Measurements from ENCODE around the gene ECHDC3.

ECHDC3 gene

DNA sequence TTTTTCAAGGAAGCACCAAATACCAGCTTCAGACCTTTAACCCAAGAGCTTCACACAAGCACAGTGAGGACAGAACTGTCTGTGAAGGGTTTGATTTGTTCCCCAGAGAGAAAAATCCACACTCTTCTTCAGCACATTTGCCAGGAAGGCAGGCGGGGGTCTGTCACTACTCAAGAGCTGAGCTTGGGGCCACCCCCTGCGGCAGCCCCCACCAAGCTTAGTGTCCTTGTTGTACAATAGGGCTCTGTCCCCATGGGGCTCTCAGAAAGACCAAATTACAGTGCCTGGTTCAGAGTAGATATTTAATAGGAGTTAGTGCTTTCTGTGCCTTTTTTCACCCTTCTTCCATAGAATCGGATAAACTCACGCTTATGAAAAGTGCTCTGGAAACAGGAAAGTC, 12.4 kb downstream of the ECHDC3 start:
- DNase-seq: no peak

DNA sequence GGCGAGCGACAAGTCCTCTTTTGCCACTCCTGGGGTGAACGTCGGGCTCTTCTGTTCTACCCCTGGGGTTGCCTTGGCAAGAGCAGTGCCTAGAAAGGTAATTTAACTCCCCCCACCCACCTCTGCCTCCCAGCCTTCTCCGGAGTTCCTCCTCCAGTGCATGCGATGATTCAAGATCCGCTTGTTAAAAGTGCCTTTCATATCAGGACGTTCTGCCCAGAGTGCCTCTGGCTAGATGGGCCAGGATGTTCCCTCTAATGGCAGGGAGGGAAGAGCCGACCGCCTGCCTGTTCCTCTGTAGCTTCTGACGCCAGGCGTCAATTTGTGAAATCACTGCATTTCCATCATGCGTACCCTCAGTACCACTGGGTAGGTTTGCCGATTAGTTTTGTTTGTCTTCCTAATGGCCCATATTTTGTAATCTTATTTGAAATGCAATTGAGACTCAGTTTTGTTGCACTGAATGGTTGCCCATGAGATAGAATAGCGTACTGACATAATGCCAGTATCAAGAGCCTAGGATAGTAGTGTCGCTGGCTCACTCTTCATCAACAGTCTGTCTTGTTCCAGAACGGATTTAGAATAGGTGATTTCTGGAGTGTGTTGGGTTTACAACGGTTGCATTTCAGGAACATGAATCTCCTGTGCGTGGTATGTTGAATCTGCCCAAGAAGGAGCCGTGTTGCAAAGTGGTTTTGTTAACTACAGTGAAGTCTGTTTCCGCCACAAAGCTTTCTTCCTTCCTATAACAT, 13.5 kb downstream of the ECHDC3 start:
- DNase-seq: no peak

DNA sequence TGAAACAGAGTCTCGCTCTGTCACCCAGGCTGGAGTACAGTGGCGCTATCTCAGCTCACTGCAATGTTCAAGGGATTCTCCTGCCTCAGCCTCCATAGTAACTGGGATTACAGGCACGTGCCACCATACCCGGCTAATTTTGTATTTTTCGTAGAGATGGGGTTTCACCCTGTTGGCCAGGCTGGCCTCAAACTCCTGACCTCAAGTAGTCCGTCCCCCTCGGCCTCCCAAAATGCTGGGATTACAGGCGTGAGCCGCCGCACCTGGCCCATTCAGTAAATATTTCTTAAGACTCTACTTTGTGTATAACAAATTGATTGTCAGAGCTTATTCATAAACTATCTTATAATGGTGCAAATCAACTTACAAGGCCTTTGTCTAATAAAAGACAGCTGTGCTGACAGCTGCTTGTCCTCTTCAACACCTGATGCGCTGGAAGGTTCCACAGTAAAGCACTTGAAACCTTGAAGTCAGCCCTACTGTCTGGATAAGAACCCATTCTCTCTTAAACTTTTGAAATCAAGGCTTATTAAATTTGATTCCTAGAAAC, 14.7 kb downstream of the ECHDC3 start:
- no peak for DNase-seq

DNA sequence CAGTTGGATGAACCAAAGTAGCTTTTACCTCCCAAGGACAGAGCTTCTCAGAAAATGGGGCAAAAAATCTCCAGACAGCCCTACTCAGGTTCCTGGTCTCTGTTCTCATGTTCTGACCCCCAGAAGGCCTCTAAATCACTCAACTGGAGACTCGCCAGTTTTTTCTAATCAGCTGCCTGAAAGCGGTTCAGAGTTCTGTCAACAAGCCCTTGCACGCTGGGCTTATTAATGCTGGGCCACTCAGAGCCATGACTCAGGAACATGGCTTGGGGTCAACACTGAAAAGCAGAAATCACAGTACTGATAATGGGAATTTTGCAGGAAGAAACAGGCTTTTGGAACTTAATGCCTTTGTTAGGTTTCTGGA, 15.3 kb downstream of the ECHDC3 start:
- no peak for DNase-seq

DNA sequence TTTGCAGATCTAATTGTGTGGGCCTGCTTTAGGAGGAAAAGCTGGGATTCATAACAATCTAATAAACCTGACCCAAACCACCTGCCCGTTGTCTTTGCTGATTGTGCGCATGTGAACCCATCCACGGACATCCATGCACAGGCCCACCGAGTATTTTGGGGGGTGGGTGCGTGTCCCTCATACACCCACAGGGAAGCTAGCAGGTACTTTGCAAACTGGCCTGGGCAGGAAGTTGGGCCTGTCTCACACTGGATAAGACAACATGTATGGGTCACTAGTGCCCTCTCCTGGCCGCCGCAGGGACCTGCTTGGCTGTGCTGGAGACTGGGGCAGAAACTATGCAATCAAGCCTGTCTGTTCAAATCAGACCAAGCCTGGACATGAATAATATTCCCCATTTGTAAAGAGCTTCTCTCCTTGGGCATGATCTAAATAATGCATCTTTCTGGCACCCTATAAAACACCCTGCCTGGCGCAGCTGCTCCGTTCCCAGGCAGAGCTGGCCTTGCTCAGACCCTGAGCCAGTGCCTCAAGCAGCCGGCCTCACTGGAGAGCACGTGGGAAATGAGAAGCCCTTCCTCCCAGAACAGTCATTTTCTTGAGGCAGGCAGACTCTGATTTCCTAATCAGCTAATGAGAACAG, 15.8 kb downstream of the ECHDC3 start:
- DNase-seq: peak; percentile 92

DNA sequence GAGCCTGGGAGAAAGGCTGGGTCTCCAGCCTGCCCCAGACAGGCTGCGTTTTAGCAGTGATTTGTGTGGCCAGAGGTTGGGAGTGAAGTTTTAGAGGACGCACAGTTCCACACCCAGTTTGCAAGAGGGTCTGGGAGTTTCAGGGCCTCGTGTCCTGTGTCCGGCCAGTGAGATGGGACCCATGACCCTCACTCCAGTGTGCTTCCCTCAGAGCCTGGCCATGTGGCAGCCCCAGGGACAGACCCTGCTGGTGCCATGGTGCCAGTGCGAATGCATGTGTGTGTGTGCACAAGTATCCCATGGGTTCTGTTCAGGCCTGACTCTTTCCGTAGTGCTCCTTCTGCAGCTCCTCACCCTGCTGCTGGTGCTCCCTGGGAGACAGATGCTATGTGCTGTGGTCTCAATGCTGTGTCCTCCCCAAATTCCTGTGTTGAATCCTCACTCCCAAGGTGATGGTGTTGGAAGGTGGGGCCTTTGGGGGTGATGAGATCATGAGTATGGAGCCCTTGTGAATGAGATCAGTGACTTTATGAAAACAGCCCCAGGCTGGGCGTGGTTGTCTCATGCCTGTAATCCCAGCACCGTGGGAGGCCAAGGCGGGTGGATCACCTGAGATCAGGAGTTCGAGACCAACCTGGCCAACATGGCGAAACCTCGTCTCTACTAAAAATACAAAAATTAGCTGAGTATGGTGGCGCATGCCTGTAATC, 16.5 kb downstream of the ECHDC3 start:
- no peak for DNase-seq

DNA sequence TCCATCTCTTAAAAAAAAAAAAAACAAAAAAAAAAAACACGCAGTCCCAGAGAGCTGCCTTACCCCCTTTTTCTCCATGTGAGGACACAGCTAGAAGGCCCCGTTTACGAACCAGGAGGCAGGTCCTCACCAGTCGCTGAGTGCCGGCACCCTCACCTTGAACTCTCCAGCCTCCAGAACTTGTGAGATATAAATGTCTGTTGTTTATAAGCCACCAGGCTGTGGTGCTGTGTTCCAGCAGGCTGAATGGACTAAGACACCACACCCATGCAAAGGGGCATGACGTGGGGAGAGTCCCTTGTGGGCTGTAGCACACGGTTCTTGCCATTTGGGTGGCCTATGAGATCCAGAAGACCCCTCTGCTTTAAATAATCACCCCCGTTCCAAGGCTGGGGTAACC, 17.2 kb downstream of the ECHDC3 start:
- DNase-seq: no peak

DNA sequence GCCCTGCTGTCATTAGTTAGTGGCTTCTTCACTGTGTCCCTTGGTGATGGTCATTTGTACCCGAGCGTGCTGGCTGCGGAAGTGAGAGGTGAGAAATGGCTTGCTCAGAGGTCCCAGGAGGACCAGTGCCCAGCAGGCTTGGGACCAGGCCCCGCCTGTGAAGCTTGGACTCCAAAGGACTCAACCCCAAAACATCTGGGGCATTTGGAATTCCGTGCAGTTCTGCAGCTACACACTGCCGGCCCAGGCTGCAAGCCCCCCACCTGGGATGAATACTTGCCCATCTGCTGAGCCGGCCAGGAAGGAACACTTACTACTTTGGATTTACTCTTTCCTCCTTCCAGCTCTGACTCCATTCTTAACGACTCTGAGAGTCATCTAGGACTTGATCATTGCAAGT, 18.0 kb downstream of the ECHDC3 start:
- no peak for DNase-seq

DNA sequence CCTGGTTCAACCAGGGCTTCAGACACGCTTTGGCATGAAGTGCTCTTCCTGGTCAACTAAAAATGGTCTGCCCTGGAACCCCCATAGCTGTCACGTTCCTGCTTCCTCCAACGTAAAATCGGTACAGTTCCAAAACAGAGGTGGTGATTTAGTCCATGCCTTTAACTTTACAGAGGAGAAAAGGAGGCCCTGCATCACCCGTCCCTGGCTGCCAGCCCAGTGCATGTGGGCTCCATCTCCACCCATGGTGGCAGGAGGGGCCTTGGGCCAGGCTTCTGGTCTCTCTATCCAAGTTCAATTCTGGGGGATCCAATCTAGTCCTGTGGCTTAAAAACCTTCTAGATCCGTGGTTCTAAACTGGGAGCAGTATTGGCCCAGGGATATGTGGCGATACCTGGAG, 18.7 kb downstream of the ECHDC3 start:
- DNase-seq: no peak

DNA sequence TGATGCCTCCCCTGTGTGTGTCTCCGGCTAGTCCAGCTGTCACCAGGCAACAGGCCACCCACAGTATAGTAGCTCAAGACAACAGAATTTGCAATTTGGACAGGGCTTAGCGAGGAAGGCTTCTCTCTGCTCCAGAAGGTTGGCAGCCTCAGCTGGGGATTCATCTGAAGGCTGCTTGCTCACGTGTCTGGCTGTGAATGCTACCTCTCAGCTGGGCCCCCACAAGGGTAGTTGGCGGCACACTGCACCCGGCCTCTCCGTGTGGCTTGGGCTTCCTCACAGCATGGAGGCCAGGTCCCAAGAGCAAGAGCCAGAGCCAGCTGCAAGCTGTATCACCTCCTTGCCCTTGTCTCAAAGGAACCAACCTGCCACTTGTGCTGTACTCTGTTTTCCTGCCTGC, 19.2 kb downstream of the ECHDC3 start:
- no peak for DNase-seq

DNA sequence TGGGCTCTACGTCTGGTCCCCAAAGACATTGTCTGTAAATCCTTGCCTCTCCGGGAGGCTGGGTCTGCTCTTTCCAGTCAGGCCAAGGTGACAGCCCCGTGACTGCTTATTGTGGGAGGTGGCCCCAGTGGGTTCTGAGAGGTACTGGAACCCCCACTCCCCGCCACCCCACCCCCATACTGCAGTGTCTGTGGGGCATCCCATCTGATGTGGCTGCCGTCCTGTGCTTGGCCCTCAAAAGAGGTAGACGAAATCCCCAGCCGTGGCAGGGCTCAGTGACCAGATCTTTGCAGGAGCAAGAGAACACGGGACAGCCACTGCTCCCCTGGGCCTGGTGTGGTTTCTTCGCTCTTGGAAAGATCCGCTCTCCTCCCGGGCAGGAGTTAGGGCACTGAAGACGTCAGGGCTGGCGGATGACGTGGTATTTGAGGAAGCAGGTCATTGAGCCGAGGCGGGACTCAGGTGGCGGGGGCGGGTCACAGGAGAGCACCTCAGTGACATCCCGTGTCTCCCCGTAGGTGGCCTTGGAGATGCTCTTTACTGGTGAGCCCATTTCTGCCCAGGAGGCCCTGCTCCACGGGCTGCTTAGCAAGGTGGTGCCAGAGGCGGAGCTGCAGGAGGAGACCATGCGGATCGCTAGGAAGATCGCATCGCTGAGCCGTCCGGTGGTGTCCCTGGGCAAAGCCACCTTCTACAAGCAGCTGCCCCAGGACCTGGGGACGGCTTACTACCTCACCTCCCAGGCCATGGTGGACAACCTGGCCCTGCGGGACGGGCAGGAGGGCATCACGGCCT, 20.7 kb downstream of the ECHDC3 start:
- DNase-seq: no peak

DNA sequence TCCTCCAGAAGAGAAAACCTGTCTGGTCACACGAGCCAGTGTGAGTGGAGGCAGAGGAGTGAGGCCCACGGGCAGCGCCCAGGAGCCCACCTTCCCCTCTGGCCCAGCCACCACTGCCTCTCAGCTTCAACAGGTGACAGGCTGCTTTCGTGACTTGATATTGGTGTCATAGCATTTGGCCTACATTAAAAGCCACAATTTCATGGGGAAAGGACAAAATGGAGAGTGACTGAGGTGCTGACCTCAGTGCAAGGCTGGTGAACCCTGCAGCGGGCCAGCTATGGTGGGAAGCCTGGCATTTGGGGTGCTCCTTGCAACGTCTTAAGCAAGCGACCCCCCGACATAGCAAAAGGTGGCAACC, 21.3 kb downstream of the ECHDC3 start:
- DNase-seq: no peak

DNA sequence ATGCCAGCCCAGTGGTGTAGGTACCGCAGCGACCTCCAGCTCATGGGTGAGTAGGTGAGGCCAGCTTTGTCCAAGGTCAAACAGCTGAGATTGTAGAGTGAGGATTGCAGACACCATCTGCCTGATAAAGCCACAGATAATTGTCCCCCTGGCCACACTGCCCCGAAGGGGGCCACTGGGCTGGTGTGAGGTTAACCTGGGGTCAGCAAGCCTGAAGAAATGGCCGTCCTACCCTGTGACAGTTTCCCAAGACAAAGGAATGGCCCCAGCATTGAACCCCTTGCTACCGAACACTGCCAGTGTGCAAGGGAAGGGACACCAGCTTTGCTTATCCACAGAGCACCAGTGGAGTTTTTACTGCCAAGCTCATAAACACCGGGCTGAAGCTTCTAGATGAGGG, 23.0 kb downstream of the ECHDC3 start:
- DNase-seq: no peak

DNA sequence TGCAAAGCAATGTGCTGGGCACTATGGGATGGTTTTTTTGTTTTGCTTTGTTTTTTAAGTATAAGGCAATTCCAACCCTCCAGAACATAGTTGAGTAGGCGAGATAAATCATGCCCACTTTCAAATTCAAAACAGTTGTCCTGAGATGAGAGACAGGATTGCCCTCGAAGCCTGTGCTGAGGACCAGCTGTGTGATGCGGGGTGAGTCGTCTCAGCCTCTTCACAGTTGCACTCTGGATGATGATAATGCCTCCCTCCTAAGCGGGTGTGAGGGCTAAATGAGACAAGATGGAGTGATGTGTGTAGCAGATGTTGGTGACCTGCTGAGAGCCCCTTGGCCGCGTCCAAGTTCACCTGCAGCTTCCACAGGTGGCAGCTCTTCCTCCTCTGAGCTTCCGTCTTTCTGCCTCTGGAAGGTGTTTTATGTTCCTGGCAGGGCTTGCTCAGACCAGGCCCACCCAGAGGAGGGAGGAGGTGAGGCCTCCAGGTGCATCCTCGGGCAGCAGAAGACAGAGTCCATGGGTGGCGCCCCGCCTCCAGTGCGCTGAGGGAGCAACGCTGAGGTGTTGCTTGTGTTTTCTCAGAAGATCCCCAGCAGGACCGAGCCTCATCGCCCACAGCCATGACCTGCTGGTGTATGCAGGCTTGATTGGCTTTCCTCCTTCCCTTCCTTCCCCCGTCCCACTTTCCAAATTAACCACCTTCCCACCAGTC, 30.6 kb downstream of the ECHDC3 start:
- no peak for DNase-seq

DNA sequence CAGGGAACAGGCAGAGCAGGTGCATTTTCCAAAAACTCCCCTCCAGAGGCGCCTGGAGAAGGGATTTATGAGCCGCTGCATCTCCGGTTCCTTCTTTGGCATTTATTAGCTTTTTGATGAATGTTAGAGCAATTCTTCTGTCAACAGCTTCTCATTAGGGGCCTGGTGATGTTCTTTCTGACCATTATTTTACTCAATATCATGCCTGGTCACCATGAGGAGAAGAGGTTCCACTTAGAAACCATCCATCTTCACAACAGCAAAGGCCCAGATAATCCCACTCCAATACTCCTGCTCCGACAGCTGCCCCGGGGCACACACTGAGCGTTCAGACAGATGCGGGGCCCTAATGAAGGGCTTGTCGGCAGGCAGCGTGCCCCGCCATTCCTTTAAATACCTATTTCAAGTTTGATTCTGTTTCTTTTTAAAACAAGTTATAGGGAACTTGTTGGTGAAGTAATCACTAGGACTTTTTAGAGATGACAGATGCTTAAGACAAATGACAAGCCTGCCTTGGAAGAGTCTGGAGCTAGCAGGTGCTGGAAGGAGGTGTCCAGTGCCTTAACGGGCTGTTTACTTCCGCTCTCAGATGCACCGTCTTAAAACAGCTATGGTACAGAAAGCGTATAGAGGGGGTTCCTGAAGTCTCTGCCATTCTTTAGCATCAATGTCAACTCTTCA, 31.7 kb downstream of the ECHDC3 start:
- no peak for DNase-seq

DNA sequence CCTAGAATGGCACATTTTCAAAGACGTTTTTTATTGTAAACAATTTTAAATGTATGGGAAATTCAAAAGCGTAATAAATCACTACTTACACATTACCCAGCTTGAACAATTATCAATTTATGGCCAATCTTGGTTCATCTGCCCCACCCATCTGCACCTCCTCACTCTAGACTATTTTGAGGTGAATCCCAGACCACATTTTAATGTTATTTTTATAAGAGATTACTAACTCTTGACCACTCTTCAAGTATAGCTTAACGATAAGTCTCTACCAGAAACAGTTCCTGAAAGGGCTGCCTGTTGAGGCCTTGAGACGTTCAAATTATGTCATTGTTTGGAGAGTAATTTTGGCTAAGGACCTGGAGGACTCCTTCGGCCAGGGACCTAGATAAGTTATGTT, 33.2 kb downstream of the ECHDC3 start:
- DNase-seq: no peak

DNA sequence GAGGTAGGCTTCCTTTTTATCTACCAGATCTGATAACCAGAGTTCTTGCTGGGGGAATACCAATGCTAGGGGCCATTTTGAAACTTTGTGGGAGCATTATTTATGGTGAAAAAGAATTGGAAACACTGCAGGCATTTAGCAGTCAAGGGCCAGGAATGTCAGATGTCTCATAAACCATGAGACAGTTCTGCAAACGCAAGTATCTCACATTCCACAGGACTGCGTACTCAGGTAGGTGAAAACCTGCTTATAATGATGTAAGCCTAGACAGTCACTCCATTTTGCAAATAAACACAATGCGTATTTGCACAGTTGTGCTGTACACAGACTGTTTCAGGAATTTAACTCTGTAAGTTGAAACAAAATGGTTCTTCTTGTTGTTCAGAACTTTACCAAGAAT, 33.9 kb downstream of the ECHDC3 start:
- no peak for DNase-seq

DNA sequence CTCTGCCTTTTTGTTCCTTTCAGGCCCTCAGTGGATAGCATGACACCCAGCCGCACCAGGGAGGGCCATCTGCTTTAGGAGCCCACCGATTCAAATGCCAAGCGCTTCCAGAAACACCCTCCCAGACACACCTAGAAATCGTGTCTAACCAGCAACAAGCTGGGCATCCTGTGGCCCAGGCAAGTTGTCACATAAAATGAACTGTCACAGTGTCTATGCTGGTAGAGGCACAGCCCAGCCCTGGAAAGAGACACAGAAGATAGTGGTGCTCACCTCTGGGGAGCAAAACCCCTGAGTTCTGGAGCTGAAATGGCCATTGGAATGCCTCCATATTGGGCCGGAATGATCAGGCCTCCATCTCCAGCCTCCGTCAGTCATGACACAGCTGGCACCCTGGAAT, 38.9 kb downstream of the ECHDC3 start:
- no peak for DNase-seq

DNA sequence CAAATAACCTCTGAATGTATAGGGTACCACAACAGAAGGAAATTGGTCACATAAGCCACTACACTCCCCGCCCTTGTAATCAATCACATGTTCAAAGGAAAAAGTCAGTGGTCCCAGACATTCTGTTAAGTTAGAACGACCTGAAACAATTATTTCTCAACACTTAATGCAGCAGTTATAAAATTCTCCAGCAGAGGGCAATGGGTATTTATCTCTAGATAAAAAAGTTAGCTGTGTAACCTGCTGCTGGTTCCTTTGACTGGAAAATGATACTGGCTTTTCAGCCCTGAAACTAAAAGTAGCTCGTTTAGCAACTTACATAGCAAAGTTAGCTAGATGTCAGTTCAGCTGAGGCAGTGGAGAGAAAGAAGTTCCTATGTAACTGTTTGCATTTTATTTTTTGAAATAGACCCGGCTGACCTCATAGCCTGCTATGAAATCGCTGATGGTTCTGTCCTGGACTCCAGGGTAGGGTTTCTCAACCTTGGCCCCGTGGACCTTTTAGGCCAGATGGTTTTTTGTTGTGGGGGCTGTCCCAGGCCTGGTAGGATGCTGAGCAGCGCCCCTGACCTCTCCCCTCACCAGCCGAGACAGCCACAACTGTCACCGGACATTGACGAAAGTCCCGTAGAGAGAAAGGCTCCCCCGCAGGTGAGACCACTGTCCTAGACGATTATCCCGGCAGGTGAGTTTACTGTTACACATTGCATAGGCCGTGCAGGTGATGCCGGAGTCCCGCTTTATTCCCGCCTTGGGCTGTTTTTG, 40.8 kb downstream of the ECHDC3 start:
- DNase-seq: no peak

DNA sequence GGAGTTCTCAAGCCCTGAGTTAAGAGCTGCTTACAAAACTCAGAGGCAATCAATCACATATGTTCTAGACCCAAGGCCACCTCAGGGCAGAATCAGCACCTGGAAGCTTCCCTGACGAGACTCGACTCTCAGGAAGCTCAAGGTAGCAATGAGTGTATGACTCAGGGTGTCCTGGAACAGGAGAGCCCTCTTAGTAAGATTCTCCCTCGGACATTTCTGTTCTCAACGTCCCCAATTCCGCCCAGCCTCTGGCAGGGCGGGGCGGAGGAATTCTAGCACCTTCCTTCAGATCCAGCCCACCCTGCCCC, 41.3 kb downstream of the ECHDC3 start:
- no peak for DNase-seq

DNA sequence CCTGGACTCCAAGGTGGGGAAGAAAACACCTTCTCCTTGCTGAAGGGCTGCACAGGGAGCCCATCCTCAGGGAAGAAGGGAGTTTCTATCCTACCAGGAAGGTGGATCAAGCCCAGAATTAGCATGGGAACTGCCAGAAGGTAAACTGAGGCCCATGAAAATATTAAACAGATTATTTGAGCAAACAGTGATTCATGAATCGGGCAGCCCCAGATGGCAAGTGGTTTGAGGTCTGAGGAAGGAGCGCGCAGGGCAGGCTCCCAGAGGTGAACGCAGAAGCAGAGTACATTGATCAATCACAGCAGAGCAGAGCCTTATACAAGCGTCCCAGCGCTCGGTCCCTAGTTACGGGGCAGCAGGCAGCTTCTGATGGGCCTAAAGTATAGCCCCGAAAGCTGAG, 45.2 kb downstream of the ECHDC3 start:
- DNase-seq: no peak
